ENCODE results near the gene MRTFA. TPM values are rescaled to one million over a fixed set of nuclear protein-coding genes. Genes with fewer than 3 reads are reported as not detected.
"Not testable (repeated sequence)": the region's sequence is repeated elsewhere in the genome, so short reads cannot be mapped to it uniquely, and the experiment has no call there.

Gene MRTFA
- 10 to 100 TPM; 38.5 to 57.4 TPM for total RNA-seq

DNA sequence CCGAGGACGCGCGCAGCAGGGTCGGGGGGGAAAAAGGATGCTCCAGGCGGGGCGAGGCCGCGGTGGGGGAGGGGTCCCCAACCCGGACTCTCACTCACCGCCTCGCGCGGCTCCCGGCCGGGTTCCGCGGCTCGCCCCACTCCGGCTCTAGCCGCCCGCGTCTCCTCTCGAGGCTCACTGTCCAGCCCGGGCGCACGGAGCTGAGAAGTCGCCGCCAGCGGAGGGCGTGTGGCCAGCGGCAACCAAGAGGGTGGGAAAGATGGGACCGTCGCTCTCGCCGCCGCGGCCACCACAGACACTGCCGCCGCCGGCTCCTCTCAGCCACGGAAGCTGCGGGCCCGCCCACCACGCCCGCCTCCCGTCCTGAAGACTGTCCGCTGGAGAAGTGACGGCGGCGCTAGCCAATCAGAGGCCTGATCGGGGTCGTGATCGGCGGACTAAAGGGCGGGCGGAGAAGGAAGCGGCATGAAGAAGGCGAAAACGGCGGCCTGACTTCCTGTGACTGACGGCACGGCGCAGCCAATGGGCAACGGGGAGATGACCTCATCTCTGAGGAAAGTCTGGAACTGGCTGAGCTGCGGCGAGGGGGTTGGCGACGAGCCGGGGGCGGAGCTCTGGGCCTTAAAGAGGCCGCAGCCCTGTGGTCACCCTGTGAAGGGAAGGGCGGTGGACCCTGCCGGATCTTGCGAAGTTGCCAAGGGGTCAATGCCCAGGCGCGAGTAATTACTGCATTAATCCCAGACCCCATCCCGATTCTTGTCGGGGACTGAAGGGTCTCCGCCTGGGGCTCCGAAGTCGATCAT is at the start of gene MRTFA:
Gene MRTFA, minus strand, starts transcription at position 340 of the 803 bp plus-strand sequence.
- Mint-ChIP-seq H3K36me3 (ENCODE audit: low read depth) (no peaks in the 10 kb centered on the region), H3K27me3 (no peaks in the 10 kb centered on the region)
- peak; percentile 93 for ATAC-seq (replicated peaks)

DNA sequence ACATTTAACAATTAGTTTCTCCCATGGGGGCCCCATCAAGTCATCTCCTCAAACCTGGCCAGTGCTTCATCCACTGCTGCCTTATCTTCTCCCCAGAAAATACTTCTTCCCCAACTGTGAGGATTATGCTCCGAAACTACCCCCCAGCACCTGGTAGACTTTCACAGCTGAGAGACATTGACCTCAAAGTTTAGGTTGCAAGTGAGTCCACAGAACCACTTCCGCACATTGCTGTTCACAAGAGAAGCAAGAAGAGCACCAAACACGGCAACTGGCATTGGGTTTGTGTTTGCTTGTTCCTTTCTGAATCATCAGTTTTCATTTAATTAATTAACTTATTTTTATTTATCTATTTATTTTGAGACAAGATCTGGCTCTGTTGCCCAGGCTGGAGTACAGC is 48.9 kb upstream of the MRTFA start:
- no peaks in the 10 kb centered on the region for H3K36me3 Mint-ChIP-seq (ENCODE audit: low read depth)
- peak overlapping the region; percentile 62 for H3K4me3 Mint-ChIP-seq
- no peak for ATAC-seq (replicated peaks)
- H3K27me3 Mint-ChIP-seq, result no peaks in the 10 kb centered on the region
- H3K4me1 Mint-ChIP-seq, result peaks cover 8% of the 10 kb centered on the region
- H3K9me3 Mint-ChIP-seq, result no peaks in the 10 kb centered on the region
- H3K27ac Mint-ChIP-seq, result peak overlapping the region; percentile 42

More for the DNA sequence above, at the start of gene MRTFA:
- Mint-ChIP-seq H3K4me1 (peaks cover 18% of the 10 kb centered on the region), H3K4me3 (peak within 1 kb of the TSS; percentile 89), H3K27ac (peak within 1 kb of the TSS; percentile 93), H3K9me3 (no peaks in the 10 kb centered on the region)

DNA sequence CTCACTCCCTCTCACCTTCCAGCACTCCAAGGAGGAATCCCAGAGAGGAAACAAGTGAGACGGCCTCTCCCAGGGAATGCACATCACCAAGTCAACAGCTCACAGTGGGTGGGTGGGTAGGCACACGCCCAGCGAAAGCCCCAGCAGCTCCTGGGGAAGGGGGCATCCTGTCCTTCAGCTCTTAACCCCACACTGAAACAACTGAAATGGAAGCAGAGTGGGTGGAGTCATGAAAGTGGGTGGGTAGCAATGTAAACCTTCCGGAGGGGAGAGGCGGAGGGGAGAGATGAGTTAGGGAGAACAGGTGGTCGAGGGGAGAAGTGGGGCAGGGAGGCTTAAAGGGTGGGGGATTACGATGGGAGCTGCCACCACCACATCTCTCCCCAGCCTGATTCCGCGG is 48.2 kb upstream of the MRTFA start:
- no peak for ATAC-seq (replicated peaks)
- Mint-ChIP-seq H3K27ac (peak overlapping the region; percentile 42), H3K36me3 (ENCODE audit: low read depth) (no peaks in the 10 kb centered on the region), H3K4me3 (peak overlapping the region; percentile 62), H3K9me3 (no peaks in the 10 kb centered on the region), H3K4me1 (peaks cover 8% of the 10 kb centered on the region), H3K27me3 (peaks cover 2% of the 10 kb centered on the region)

DNA sequence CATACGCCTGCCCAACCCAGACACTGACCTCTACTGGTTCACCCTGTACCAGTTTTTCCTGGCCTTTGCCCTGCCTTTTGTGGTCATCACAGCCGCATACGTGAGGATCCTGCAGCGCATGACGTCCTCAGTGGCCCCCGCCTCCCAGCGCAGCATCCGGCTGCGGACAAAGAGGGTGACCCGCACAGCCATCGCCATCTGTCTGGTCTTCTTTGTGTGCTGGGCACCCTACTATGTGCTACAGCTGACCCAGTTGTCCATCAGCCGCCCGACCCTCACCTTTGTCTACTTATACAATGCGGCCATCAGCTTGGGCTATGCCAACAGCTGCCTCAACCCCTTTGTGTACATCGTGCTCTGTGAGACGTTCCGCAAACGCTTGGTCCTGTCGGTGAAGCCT is 44.9 kb upstream of the MRTFA start:
- peaks cover 8% of the 10 kb centered on the region for H3K27me3 Mint-ChIP-seq
- no peaks in the 10 kb centered on the region for H3K36me3 Mint-ChIP-seq (ENCODE audit: low read depth)
- peak overlapping the region; percentile 66 for H3K27ac Mint-ChIP-seq
- no peak for ATAC-seq (replicated peaks)
- H3K9me3 Mint-ChIP-seq, result no peaks in the 10 kb centered on the region
- H3K4me1 Mint-ChIP-seq, result peaks cover 8% of the 10 kb centered on the region
- peak overlapping the region; percentile 27 for H3K4me3 Mint-ChIP-seq

DNA sequence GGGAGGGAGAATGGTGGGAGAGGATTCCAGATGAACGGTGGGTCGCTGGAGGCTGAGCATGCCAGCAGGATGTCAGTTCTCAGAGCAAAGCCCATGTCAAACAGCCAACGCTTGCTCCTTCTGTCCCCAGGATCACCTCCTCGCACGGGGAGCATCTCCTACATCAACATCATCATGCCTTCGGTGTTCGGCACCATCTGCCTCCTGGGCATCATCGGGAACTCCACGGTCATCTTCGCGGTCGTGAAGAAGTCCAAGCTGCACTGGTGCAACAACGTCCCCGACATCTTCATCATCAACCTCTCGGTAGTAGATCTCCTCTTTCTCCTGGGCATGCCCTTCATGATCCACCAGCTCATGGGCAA is 44.3 kb upstream of the MRTFA start:
- Mint-ChIP-seq H3K27ac (peak overlapping the region; percentile 66), H3K27me3 (peaks cover 8% of the 10 kb centered on the region), H3K4me1 (peaks cover 8% of the 10 kb centered on the region), H3K4me3 (no peak overlapping the region), H3K36me3 (ENCODE audit: low read depth) (no peaks in the 10 kb centered on the region), H3K9me3 (no peaks in the 10 kb centered on the region)
- no peak for ATAC-seq (replicated peaks)

DNA sequence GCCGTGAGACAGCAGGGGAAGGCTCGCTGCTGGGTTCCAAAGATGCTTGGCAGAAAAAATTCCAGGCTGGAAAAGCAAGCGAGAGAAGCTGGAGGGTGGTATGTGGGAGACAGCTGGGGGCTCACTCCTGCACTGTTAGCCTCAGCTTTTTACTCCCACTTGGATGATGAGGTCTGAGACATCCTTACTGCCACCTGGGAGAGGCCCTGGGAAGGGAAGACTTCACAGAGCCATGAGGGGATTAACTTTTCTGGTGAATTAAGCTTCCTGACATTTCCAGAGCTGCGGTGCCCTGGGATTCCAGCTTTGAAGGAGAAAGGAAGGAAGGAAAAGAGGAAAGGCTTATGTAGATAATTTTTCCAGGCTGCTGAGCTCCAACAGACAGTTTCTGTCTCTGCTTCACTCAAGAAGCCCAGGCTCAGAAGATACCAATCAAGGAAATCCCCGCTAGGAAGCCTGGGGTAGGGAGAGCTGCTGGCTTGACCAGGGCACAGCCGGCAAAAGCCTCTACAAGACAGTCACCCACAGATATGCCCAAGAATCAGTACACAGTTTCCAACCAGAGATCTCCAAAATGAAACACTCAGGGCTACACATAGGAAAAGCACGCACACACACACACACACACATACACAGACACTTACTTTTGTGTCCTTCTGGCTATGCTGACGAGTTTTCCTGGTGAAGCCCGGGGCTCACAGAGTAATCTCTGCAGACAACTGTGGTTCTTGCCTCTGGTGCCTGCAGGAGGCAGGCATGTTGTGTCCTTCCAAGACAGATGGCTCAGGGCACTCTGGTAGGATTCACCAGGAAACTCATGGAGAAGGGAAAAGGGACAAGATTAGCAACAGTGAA is 43.7 kb upstream of the MRTFA start:
- H3K27me3 Mint-ChIP-seq, result peaks cover 8% of the 10 kb centered on the region
- H3K4me3 Mint-ChIP-seq, result no peak overlapping the region
- no peak for ATAC-seq (replicated peaks)
- no peaks in the 10 kb centered on the region for H3K9me3 Mint-ChIP-seq
- no peaks in the 10 kb centered on the region for H3K36me3 Mint-ChIP-seq (ENCODE audit: low read depth)
- peaks cover 8% of the 10 kb centered on the region for H3K4me1 Mint-ChIP-seq
- H3K27ac Mint-ChIP-seq, result no peak overlapping the region

DNA sequence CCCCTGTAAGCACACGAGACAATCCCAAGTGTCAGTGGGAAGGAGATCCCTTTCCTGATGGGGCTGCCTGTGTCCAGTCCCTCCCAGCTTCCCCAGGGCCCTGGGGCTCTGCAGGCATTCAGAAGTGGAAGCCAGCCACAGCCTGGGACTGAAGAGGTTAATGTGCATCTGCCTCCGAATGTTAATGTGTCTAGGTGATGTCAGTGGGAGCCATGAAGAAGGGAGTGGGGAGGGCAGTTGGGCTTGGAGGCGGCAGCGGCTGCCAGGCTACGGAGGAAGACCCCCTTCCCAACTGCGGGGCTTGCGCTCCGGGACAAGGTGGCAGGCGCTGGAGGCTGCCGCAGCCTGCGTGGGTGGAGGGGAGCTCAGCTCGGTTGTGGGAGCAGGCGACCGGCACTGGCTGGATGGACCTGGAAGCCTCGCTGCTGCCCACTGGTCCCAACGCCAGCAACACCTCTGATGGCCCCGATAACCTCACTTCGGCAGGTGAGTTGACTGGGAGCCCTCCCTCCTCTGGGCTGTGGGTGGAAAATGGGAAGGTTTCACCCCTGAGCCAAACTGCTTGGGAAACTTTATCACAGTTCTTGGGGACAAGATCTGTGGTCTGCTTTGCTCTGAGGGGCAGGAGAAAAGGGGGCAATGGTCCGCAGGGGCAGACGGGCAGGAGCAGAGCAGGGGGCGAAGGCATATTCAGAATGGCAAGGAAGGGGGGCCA is 42.9 kb upstream of the MRTFA start, which contains the start of gene MCHR1:
Gene MCHR1, plus strand, starts transcription at position 236 of the 715 bp plus-strand sequence. Its CDS starts 169 bp downstream, at position 405.
- Mint-ChIP-seq H3K9me3 (no peaks in the 10 kb centered on the region), H3K36me3 (ENCODE audit: low read depth) (no peaks in the 10 kb centered on the region), H3K4me3 (no peak within 1 kb of the TSS), H3K27me3 (peaks cover 8% of the 10 kb centered on the region), H3K27ac (no peak within 1 kb of the TSS), H3K4me1 (peaks cover 8% of the 10 kb centered on the region)
- no peak for ATAC-seq (replicated peaks)

DNA sequence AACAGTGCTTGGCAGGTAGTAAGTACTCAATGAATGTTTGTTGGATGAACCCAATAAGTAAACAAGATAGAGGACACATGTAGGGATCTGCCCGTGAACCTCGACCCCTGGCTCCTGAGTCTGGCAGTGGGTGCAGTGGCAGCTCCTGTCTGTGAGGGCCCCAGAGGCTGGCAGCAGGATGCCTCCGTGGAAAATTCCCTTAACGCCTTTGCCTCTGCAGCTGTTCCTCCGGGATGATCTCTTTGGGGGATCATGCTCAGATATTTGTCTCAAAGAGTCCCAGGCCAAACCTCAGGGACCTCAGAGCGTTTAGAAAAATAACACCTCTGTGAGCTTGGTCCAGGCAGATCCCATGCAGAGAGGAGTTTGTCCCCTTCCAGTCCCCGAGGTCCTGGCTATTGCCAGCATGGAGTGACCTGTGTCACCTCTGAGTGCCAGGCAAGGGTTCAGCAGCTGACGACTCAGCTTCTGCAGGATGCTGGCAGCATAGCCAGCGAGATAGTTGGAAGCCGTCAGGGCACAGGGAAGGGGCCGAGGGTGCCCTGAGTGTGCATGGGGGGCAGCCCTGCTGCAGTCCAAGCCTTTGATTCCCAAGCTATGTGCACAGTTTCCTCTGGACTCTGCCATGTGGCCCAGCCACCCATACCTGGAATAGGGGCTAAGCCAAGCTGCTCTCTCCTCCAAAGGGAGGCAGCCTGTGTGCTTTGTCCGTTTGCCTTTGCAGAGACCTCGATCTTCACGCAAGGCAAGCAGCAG is 42.2 kb upstream of the MRTFA start:
- Mint-ChIP-seq H3K27ac (no peak overlapping the region), H3K36me3 (ENCODE audit: low read depth) (no peaks in the 10 kb centered on the region), H3K9me3 (no peaks in the 10 kb centered on the region), H3K27me3 (peaks cover 8% of the 10 kb centered on the region), H3K4me1 (peaks cover 8% of the 10 kb centered on the region), H3K4me3 (no peak overlapping the region)
- ATAC-seq (replicated peaks), result no peak

DNA sequence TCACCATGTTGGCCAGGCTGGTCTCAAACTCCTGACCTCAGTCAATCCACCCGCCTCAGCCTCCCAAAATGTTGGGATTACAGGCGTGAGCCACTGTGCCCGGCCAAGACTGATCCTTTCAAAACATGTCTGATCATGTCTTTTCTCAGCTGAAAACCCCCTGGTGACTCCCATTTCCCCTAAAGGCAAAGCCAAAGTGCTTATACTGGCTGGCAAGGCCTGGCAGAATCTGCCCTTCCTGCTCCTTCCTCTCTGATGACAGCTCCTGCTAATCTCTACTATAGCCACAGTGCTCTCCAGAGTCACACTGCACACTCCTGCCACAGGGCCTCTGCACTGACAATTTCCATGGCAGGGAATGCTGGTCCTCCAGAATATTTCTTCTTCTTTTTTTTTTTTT is 40.1 kb upstream of the MRTFA start:
- H3K9me3 Mint-ChIP-seq, result no peaks in the 10 kb centered on the region
- H3K4me1 Mint-ChIP-seq, result no peaks in the 10 kb centered on the region
- no peaks in the 10 kb centered on the region for H3K36me3 Mint-ChIP-seq (ENCODE audit: low read depth)
- no peak for ATAC-seq (replicated peaks)
- H3K4me3 Mint-ChIP-seq, result no peak overlapping the region
- peaks cover 8% of the 10 kb centered on the region for H3K27me3 Mint-ChIP-seq
- peak overlapping the region; percentile 13 for H3K27ac Mint-ChIP-seq

DNA sequence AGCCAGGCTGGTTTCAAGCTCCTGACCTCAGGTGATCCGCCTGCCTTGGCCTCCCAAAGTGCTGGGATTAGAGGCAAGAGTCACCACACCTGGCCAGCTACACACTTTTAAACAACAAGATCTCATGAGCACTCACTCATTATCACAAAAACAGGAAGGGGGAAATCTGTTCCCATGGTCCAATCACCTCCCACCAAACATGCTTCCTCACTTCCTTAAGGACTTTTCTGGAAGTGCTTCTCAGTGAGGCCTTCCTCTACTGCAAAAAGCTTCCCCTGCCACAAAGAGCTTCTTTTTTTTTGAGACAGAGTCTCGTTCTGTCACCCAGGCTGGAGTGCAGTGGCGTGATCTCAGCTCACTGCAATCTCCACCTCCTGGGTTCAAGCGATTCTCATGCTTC is 39.6 kb upstream of the MRTFA start:
- H3K9me3 Mint-ChIP-seq, result not testable (repeated sequence)

DNA sequence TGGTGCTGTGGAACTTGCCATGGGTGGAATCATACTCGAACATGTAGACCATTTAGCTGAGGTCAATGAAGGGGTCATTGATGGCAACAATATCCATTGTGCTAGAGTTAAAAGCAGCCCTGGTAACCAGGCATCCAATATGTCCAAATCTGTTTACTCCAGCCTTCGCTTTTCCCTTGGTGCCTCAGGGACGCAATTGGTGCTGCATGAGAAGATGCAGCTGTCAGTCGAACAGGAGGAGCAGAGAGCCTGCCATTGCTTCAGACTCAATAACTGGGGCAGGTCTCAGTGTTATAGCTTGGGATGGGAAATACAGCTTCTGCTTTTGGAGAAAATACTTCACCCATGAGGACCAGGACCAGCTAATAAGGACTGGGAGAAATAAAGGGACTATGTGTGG is 37.8 kb upstream of the MRTFA start:
- Mint-ChIP-seq H3K27ac (no peak overlapping the region), H3K4me3 (no peak overlapping the region), H3K4me1 (peaks cover 7% of the 10 kb centered on the region), H3K9me3 (no peaks in the 10 kb centered on the region), H3K36me3 (ENCODE audit: low read depth) (no peaks in the 10 kb centered on the region), H3K27me3 (peaks cover 2% of the 10 kb centered on the region)
- no peak for ATAC-seq (replicated peaks)

More for the DNA sequence above, 39.6 kb upstream of the MRTFA start:
- ATAC-seq (replicated peaks); H3K4me3 Mint-ChIP-seq; H3K4me1 Mint-ChIP-seq; H3K36me3 Mint-ChIP-seq (ENCODE audit: low read depth); H3K27me3 Mint-ChIP-seq: not testable (repeated sequence)
- H3K27ac Mint-ChIP-seq, result peak overlapping the region; percentile 13

DNA sequence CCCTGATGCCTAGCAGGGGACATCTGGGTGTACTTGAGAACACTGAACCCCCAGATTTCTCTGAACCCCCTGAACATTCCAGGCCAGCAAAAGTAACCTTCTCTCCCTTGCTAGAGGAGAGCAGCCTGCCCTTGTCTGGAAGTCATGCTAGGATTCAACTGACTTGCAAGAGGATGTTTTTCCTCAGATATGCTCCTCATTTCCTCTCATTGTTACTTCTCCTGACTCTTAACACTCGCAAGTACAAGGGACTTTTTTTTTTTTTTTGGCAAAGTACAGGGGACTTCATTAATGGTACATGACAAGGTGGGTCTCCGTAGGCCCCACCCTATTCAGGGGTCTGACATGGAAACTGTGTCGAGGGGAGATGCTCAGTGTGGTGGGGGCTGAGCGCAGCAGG is 36.5 kb upstream of the MRTFA start:
- Mint-ChIP-seq H3K4me1 (peaks cover 17% of the 10 kb centered on the region), H3K27me3 (no peaks in the 10 kb centered on the region), H3K9me3 (no peaks in the 10 kb centered on the region), H3K27ac (no peak overlapping the region), H3K36me3 (ENCODE audit: low read depth) (no peaks in the 10 kb centered on the region), H3K4me3 (no peak overlapping the region)
- ATAC-seq (replicated peaks), result no peak

DNA sequence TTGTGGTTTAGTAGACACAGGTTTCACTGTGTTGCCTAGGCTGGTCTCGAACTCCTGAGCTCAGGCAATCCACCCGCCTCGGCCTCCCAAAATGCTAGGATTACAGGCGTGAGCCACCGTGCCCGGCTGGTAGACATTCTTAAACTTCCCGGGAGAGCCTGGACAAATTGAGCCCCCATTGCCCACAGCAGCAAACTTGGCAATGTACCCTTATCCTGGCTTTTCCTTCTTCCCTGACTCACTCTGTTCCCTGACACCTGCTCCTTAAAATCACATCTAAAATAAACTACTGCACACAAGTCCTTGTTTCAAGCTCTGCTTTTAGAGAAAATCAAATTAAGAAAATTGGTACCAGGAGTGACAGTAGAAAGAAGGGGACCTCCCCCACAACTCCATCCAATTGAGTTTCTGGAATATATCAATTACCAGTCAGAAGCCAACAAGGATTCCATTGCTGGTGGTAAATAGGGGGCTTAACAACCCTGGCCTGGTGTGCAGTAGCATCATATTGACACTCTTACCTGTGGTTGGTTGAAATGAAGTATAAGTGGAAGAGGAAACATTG is 35.4 kb upstream of the MRTFA start:
- ATAC-seq (replicated peaks), result no peak
- Mint-ChIP-seq H3K27ac (no peak overlapping the region), H3K9me3 (no peaks in the 10 kb centered on the region), H3K4me3 (no peak overlapping the region), H3K4me1 (peaks cover 20% of the 10 kb centered on the region), H3K27me3 (no peaks in the 10 kb centered on the region), H3K36me3 (ENCODE audit: low read depth) (no peaks in the 10 kb centered on the region)

Data from activated T-helper 17 cell treated with anti-CD3 and anti-CD28 coated beads, Interleukin-2, amount 50 U/mL, for 72 hours (primary cell).